Measurements from ENCODE around the gene PLCXD3. TPM values are rescaled to one million over a fixed set of nuclear protein-coding genes. Genes with fewer than 3 reads are reported as not detected.

PLCXD3 gene
- total and polyA plus RNA-seq, 2 of the 8 experiments (the other 6 are each of a cell fraction or from before 2014, with no cell fraction given), result 0.03 to 0.07 TPM

- H3K4me2 ChIP-seq (ENCODE audit: insufficient read depth in 1 of 2, low read depth in 2 of 2, low read length in 2 of 2), result no peak overlapping the region
- no peaks in the 10 kb centered on the region for H3K36me3 ChIP-seq (ENCODE audit: control insufficient read depth in 2 of 4, insufficient read depth in 4 of 4, low read length in 3 of 4)
- H3K27ac ChIP-seq (ENCODE audit: low read depth, low read length), result no peak overlapping the region
- H3K27me3 ChIP-seq (replicated peaks in 1 of 4; ENCODE audit: control insufficient read depth in 3 of 4, extremely low read depth in 1 of 4, insufficient read depth in 3 of 4, low read length in 3 of 4), result no peaks in the 10 kb centered on the region
- no peak for DNase-seq (ENCODE audit: low read depth in 1 of 2, low spot score in 2 of 2)
- H3K23me2 ChIP-seq (ENCODE audit: low read depth, low read length), result no peaks in the 10 kb centered on the region
- no peak overlapping the region for H2AK5ac ChIP-seq (ENCODE audit: low read depth, low read length)
- no peak overlapping the region for H4K8ac ChIP-seq (ENCODE audit: extremely low read depth, insufficient read depth, low read length)
- peaks cover 0 to 7% (median 2%) of the 10 kb centered on the region in 4 experiments; a peak in 2 of 7 replicates for H3K4me1 ChIP-seq (replicated peaks in 1 of 4; ENCODE audit: control insufficient read depth in 3 of 4, insufficient read depth in 4 of 4, low read length in 3 of 4)
- H3K9ac ChIP-seq (replicated peaks in 1 of 4; ENCODE audit: extremely low read depth in 1 of 4, low read depth in 3 of 4, low read length in 3 of 4), result no peak overlapping the region
- no peak overlapping the region for H4K91ac ChIP-seq (replicated peaks; ENCODE audit: insufficient read length, low read length)
- TF ChIP-seq SP2 (IDR thresholded peaks at IDR 0.05; ENCODE audit: low read length), result no peak
- H4K5ac ChIP-seq (ENCODE audit: insufficient read length, low read depth, low read length), result no peak overlapping the region
- no peak overlapping the region for H3K4ac ChIP-seq (replicated peaks; ENCODE audit: insufficient read length, low read depth, low read length)
- no peak overlapping the region for H3K4me3 ChIP-seq (ENCODE audit: extremely low read depth in 1 of 4, insufficient read depth in 2 of 4, low read depth in 3 of 4, low read length in 4 of 4)
- H3K79me2 ChIP-seq (ENCODE audit: control insufficient read depth in 1 of 2, insufficient read depth in 2 of 2, low read length in 2 of 2), result no peaks in the 10 kb centered on the region
- no peak for FAIRE-seq
- H3K14ac ChIP-seq (ENCODE audit: insufficient read length), result no peak overlapping the region
- H2BK20ac ChIP-seq (ENCODE audit: low read length), result no peak overlapping the region
- CTCF ChIA-PET (ENCODE audit: partially characterized antibody), result interaction anchor here (1.4 to 2.4 kb wide), 2 partner anchors 9 to 433 kb away, joined by 4 to 8 read pairs; no protein-coding TSS in a partner anchor
- H2BK5ac ChIP-seq (ENCODE audit: low read depth, low read length), result no peak overlapping the region
- H3K9me3 ChIP-seq (ENCODE audit: insufficient read depth in 2 of 2, low read depth in 1 of 2, low read length in 1 of 2), result no peaks in the 10 kb centered on the region
- no peak overlapping the region for H2BK120ac ChIP-seq (replicated peaks; ENCODE audit: low read depth, low read length)
- H2BK12ac ChIP-seq (ENCODE audit: low read depth, low read length), result no peak overlapping the region
- H3K18ac ChIP-seq (ENCODE audit: extremely low read depth, low read length), result no peak overlapping the region
- H2AFZ ChIP-seq (ENCODE audit: low read length), result no peak overlapping the region
- no peaks in the 10 kb centered on the region for H3K79me1 ChIP-seq (ENCODE audit: low read depth, low read length)
- H3K23ac ChIP-seq (ENCODE audit: insufficient read length), result no peak overlapping the region
- POLR2A ChIA-PET (ENCODE audit: partially characterized antibody), result no interaction called here
- H3K56ac ChIP-seq (replicated peaks; ENCODE audit: insufficient read length, low read depth, low read length), result no peak overlapping the region
- H4K20me1 ChIP-seq (replicated peaks in 1 of 2; ENCODE audit: control insufficient read depth in 1 of 2, insufficient read depth in 2 of 2, low read length in 2 of 2), result no peaks in the 10 kb centered on the region
- no peak overlapping the region for H2BK15ac ChIP-seq (ENCODE audit: low read length)
These were observed 172.7 kb downstream of the PLCXD3 start for GRCh38 chr5:41337724-41338123.
